ENCODE measurements around the gene HNRNPDL.
"Not testable (repeated sequence)": the region's sequence is repeated elsewhere in the genome, so short reads cannot be mapped to it uniquely, and the experiment has no call there.

The HNRNPDL gene

GRCh38 chr4:82430193-82430963 is at the start of gene HNRNPDL, which contains the start of gene ENOPH1:
HNRNPDL (minus strand) TSS chr4:82430462; CDS start chr4:82429690, 772 bp downstream.
ENOPH1 (plus strand) TSS chr4:82430590; CDS start chr4:82430830, 240 bp downstream.
- peak; percentile 82 for DNase-seq

- no peak for DNase-seq
Measured at GRCh38 chr4:82479562-82479961, 49.3 kb upstream of the HNRNPDL start.

- not testable (repeated sequence) for DNase-seq
Measured at GRCh38 chr4:82477469-82477868, 47.2 kb upstream of the HNRNPDL start.

- DNase-seq: not testable (repeated sequence)
Measured at GRCh38 chr4:82475931-82476330, 45.7 kb upstream of the HNRNPDL start.

- no peak for DNase-seq
Measured at GRCh38 chr4:82473621-82474164, 43.4 kb upstream of the HNRNPDL start.

- not testable (repeated sequence) for DNase-seq
Measured at GRCh38 chr4:82473080-82473479, 42.8 kb upstream of the HNRNPDL start.

GRCh38 chr4:82469791-82470345 is 39.6 kb upstream of the HNRNPDL start:
- no peak for DNase-seq

GRCh38 chr4:82467471-82467870 is 37.2 kb upstream of the HNRNPDL start:
- DNase-seq: no peak

- DNase-seq: no peak
Measured at GRCh38 chr4:82463221-82463620, 33.0 kb upstream of the HNRNPDL start.

- peak; percentile 19 for DNase-seq
Measured at GRCh38 chr4:82462415-82462831, 32.2 kb upstream of the HNRNPDL start.

GRCh38 chr4:82461710-82462109 is 31.4 kb upstream of the HNRNPDL start:
- DNase-seq: no peak

GRCh38 chr4:82458729-82459128 is 28.5 kb upstream of the HNRNPDL start:
- DNase-seq: no peak

- no peak for DNase-seq
Measured at GRCh38 chr4:82457266-82457665, 27.0 kb upstream of the HNRNPDL start.

- DNase-seq: no peak
Measured at GRCh38 chr4:82452026-82452425, 21.8 kb upstream of the HNRNPDL start.

- DNase-seq: no peak
Measured at GRCh38 chr4:82450966-82451755, 20.9 kb upstream of the HNRNPDL start.

GRCh38 chr4:82447886-82448285 is 17.6 kb upstream of the HNRNPDL start:
- DNase-seq: no peak

- no peak for DNase-seq
Measured at GRCh38 chr4:82439088-82439487, 8.8 kb upstream of the HNRNPDL start.

- no peak for DNase-seq
Measured at GRCh38 chr4:82437285-82438005, 7.2 kb upstream of the HNRNPDL start.

GRCh38 chr4:82436780-82437179 is 6.5 kb upstream of the HNRNPDL start:
- DNase-seq: no peak

- DNase-seq: no peak
Measured at GRCh38 chr4:82436130-82436529, 5.9 kb upstream of the HNRNPDL start.

- no peak for DNase-seq
Measured at GRCh38 chr4:82434949-82435348, 4.7 kb upstream of the HNRNPDL start.

- DNase-seq: no peak
Measured at GRCh38 chr4:82433791-82434190, 3.5 kb upstream of the HNRNPDL start.

GRCh38 chr4:82432596-82432995 is 2.3 kb upstream of the HNRNPDL start:
- DNase-seq: no peak

Measured in GF-D8 (cell line).